SK-N-SH treated with all-trans-retinoic acid at 6 μM for 48 hours (cell line): ENCODE measurements around the gene ZSCAN16.
A peak's percentile ranks its signal among the peaks of the same experiment; 100 is the strongest.

ENCODE experiments used
- ATAC-seq: fragments of 200-7000 bp; cut with Tn5 transposase; 3 replicates; pipeline ENCODE4 v1.9.1; 2020; ENCODE audit warnings: mild to moderate bottlenecking, moderate library complexity
- ARNTL ChIP-seq: fragments of 450-650 bp; formaldehyde crosslinking; IDR thresholded peaks from 2 replicates; pipeline ENCODE4 v1.5.0; 2020; ENCODE audit warnings: low read depth, mild to moderate bottlenecking, moderate library complexity, borderline replicate concordance
- BACH2 ChIP-seq: fragments of 250-450 bp; sonication (Bioruptor Pico); IDR thresholded peaks from 2 replicates; pipeline ENCODE4 v1.9.0; 2021; ENCODE audit warnings: mild to moderate bottlenecking, borderline replicate concordance
- CREB5 ChIP-seq: fragments of 250-450 bp; sonication (Bioruptor Pico); IDR thresholded peaks from 2 replicates; pipeline ENCODE4 v1.5.1; 2020; ENCODE audit warnings: low read depth, mild to moderate bottlenecking, moderate library complexity
- CSDC2 ChIP-seq: fragments of 250-450 bp; sonication (Bioruptor Pico); IDR thresholded peaks from 2 replicates; pipeline ENCODE4 v1.5.0; 2020; ENCODE audit warnings: mild to moderate bottlenecking, moderate library complexity
- ESRRG ChIP-seq: fragments of 250-450 bp; sonication (Bioruptor Pico); IDR thresholded peaks from 2 replicates; pipeline ENCODE4 v1.6.1; 2021; ENCODE audit warnings: mild to moderate bottlenecking
- ISL1 ChIP-seq: fragments of 250-450 bp; sonication (Bioruptor Pico); IDR thresholded peaks from 2 replicates; pipeline ENCODE4 v2.1.2; 2022; ENCODE audit warnings: mild to moderate bottlenecking, moderate library complexity
- OSR1 ChIP-seq: fragments of 250-450 bp; sonication (Bioruptor Pico); IDR thresholded peaks from 2 replicates; pipeline ENCODE4 v1.8.0; 2022; ENCODE audit warnings: moderate library complexity, mild to moderate bottlenecking, inconsistent platforms
- PPARA ChIP-seq: fragments of 250-450 bp; sonication (Bioruptor Pico); IDR thresholded peaks from 2 replicates; pipeline ENCODE4 v1.5.0; 2020; ENCODE audit warnings: mild to moderate bottlenecking, borderline replicate concordance
- TCF4 ChIP-seq: fragments of 250-450 bp; sonication (Bioruptor Pico); IDR thresholded peaks from 2 replicates; pipeline ENCODE4 v1.8.0; 2021; ENCODE audit warnings: mild to moderate bottlenecking, moderate library complexity, borderline replicate concordance
- TOX ChIP-seq: fragments of 250-450 bp; sonication (Bioruptor Pico); IDR thresholded peaks from 2 replicates; pipeline ENCODE4 v1.8.0; 2021; ENCODE audit warnings: mild to moderate bottlenecking, moderate library complexity, borderline replicate concordance
- TSHZ2 ChIP-seq: fragments of 250-450 bp; sonication (Bioruptor Pico); IDR thresholded peaks from 2 replicates; pipeline ENCODE4 v1.5.0; 2020; ENCODE audit warnings: mild to moderate bottlenecking, moderate library complexity
- ZC3H10 ChIP-seq: fragments of 250-450 bp; sonication (Bioruptor Pico); IDR thresholded peaks from 2 replicates; pipeline ENCODE4 v1.5.1; 2021; ENCODE audit warnings: mild to moderate bottlenecking, moderate library complexity
- ZFP3 ChIP-seq: fragments of 250-450 bp; sonication (Bioruptor Pico); IDR thresholded peaks from 2 replicates; pipeline ENCODE4 v1.5.0; 2020; ENCODE audit warnings: mild to moderate bottlenecking, moderate library complexity
- ZFP30 ChIP-seq: fragments of 450-650 bp; formaldehyde crosslinking; IDR thresholded peaks from 2 replicates; pipeline ENCODE4 v1.5.0; 2022; ENCODE audit warnings: mild to moderate bottlenecking, moderate library complexity
- ZNF565 ChIP-seq: fragments of 450-650 bp; formaldehyde crosslinking; conservative IDR thresholded peaks from 2 replicates; pipeline ENCODE4 v1.5.0; 2020; ENCODE audit warnings: low read depth, mild to moderate bottlenecking, moderate library complexity
- ZNF70 ChIP-seq: fragments of 450-650 bp; formaldehyde crosslinking; IDR thresholded peaks from 2 replicates; pipeline ENCODE4 v1.5.0; 2020; ENCODE audit warnings: mild to moderate bottlenecking, moderate library complexity
- ZNF8 ChIP-seq: fragments of 450-650 bp; formaldehyde crosslinking; IDR thresholded peaks from 2 replicates; pipeline ENCODE4 v1.5.0; 2020; ENCODE audit warnings: mild to moderate bottlenecking, moderate library complexity
- TF ChIP-seq, protein P1 (sequence below): fragments of 250-450 bp; sonication (Bioruptor Pico); IDR thresholded peaks from 2 replicates; pipeline ENCODE4 v1.5.1; 2021; ENCODE audit warnings: mild to moderate bottlenecking, moderate library complexity
- TF ChIP-seq, protein P2 (sequence below): fragments of 250-450 bp; sonication (Bioruptor Pico); IDR thresholded peaks from 2 replicates; pipeline ENCODE4 v1.8.0; 2021; ENCODE audit warnings: low read depth, mild to moderate bottlenecking, moderate library complexity, borderline replicate concordance
- TF ChIP-seq, protein P3 (sequence below): fragments of 250-450 bp; sonication (Bioruptor Pico); IDR thresholded peaks from 2 replicates; pipeline ENCODE4 v1.8.0; 2020; ENCODE audit warnings: mild to moderate bottlenecking, moderate library complexity, borderline replicate concordance

Gene ZSCAN16

GRCh38 chr6:28081486-28081751 is 43.0 kb upstream of the ZSCAN16 start:
- TF ChIP-seq, protein P1, sequence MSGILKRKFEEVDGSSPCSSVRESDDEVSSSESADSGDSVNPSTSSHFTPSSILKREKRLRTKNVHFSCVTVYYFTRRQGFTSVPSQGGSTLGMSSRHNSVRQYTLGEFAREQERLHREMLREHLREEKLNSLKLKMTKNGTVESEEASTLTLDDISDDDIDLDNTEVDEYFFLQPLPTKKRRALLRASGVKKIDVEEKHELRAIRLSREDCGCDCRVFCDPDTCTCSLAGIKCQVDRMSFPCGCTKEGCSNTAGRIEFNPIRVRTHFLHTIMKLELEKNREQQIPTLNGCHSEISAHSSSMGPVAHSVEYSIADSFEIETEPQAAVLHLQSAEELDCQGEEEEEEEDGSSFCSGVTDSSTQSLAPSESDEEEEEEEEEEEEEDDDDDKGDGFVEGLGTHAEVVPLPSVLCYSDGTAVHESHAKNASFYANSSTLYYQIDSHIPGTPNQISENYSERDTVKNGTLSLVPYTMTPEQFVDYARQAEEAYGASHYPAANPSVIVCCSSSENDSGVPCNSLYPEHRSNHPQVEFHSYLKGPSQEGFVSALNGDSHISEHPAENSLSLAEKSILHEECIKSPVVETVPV (CRISPR knock-in tag) = no peak
- no peak for TF ChIP-seq TOX (CRISPR knock-in tag)
- TF ChIP-seq CSDC2 (CRISPR knock-in tag) = no peak
- TF ChIP-seq ZNF70 (CRISPR knock-in tag) = no peak
- no peak for TF ChIP-seq ISL1 (CRISPR knock-in tag)
- TF ChIP-seq ZFP30 (CRISPR knock-in tag) = no peak
- TF ChIP-seq, protein P2, sequence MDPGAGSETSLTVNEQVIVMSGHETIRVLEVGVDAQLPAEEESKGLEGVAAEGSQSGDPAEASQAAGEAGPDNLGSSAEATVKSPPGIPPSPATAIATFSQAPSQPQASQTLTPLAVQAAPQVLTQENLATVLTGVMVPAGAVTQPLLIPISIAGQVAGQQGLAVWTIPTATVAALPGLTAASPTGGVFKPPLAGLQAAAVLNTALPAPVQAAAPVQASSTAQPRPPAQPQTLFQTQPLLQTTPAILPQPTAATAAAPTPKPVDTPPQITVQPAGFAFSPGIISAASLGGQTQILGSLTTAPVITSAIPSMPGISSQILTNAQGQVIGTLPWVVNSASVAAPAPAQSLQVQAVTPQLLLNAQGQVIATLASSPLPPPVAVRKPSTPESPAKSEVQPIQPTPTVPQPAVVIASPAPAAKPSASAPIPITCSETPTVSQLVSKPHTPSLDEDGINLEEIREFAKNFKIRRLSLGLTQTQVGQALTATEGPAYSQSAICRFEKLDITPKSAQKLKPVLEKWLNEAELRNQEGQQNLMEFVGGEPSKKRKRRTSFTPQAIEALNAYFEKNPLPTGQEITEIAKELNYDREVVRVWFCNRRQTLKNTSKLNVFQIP (CRISPR knock-in tag) = no peak
- no peak for TF ChIP-seq CREB5 (CRISPR knock-in tag)
- no peak for TF ChIP-seq PPARA
- TF ChIP-seq, protein P3, sequence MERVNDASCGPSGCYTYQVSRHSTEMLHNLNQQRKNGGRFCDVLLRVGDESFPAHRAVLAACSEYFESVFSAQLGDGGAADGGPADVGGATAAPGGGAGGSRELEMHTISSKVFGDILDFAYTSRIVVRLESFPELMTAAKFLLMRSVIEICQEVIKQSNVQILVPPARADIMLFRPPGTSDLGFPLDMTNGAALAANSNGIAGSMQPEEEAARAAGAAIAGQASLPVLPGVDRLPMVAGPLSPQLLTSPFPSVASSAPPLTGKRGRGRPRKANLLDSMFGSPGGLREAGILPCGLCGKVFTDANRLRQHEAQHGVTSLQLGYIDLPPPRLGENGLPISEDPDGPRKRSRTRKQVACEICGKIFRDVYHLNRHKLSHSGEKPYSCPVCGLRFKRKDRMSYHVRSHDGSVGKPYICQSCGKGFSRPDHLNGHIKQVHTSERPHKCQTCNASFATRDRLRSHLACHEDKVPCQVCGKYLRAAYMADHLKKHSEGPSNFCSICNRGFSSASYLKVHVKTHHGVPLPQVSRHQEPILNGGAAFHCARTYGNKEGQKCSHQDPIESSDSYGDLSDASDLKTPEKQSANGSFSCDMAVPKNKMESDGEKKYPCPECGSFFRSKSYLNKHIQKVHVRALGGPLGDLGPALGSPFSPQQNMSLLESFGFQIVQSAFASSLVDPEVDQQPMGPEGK (CRISPR knock-in tag) = no peak
- TF ChIP-seq TCF4 = no peak
- no peak for TF ChIP-seq ZC3H10
- TF ChIP-seq ZNF8 = no peak
- no peak for TF ChIP-seq ESRRG (CRISPR knock-in tag)
- ATAC-seq = peak; percentile 33

DNA sequence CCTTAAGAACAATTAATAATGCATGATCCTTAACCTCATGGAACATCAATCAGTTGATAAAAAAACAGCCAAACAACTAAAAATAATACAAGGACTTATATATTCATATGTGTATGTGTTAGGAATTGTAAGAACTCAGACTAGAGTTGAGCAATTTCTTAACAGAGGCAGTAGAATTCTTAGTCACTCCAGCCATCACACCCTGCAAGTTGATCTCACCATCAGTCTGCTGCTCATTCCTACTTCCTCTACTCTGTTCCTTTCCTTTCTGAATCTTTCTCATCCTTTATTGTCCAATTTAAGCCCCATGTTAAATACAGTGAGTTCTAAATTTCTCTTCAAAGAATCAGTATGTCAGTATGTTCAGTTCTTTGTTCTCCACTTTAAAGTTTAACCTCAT is 41.5 kb upstream of the ZSCAN16 start:
- no peak for ATAC-seq
- TF ChIP-seq TOX (CRISPR knock-in tag) (no peak), CREB5 (CRISPR knock-in tag) (no peak), ZNF70 (CRISPR knock-in tag) (no peak), ARNTL (no peak), CSDC2 (CRISPR knock-in tag) (no peak)
- TF ChIP-seq, protein P2 (CRISPR knock-in tag) = no peak
- TF ChIP-seq, all 23 proteins: peak for 0

DNA sequence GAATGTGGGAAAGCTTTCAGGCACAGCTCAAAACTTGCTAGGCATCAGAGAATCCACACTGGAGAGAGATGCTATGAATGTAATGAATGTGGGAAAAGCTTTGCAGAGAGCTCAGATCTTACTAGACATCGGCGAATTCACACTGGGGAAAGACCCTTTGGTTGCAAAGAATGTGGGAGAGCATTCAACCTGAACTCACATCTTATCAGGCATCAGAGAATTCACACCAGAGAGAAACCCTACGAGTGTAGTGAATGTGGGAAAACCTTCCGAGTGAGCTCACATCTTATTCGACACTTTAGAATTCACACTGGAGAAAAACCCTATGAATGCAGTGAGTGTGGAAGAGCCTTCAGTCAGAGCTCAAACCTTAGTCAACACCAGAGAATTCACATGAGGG is 35.4 kb upstream of the ZSCAN16 start:
- no peak for TF ChIP-seq OSR1
- no peak for TF ChIP-seq ZNF565 (CRISPR knock-in tag)
- no peak for TF ChIP-seq TSHZ2 (CRISPR knock-in tag)
- TF ChIP-seq BACH2 (CRISPR knock-in tag) = no peak
- no peak for TF ChIP-seq TCF4
- no peak for TF ChIP-seq CREB5 (CRISPR knock-in tag)
- no peak for TF ChIP-seq ZFP3 (CRISPR knock-in tag)
- TF ChIP-seq, protein P1 (CRISPR knock-in tag) = no peak
- TF ChIP-seq, protein P3 (CRISPR knock-in tag) = no peak
- TF ChIP-seq ISL1 (CRISPR knock-in tag) = no peak
- TF ChIP-seq PPARA = no peak
- no peak for ATAC-seq
